ENCODE data around the gene DBH.

The DBH gene

DNA sequence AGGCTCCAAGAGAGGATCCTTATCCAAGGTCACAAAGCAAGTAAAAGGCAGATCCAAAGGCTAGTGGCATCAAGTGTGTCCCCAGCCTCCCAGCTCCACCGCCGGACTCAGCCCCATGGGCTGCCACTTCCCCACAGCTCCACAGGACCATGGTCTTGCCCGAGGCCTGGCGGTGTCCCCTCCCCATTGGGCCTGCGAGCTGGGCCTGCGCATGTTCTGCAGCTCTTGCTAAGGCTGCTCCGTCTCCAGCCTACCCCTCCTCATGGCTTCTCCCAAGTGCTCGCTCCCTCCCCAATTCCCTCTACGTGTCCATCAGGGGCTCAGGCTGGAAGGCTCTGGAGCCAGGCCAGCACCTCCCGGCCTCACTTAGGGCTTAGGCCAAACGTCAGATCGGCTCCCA is 29.4 kb downstream of the DBH start:
- DNase-seq, result no peak
- POLR2A ChIA-PET, result no interaction called here
- H3K4me3 ChIP-seq (ENCODE audit: control insufficient read depth in 1 of 7, extremely low read depth in 1 of 7, insufficient read depth in 4 of 7, low read depth in 2 of 7, low read length in 6 of 7), result no peak overlapping the region
- 97% methylated on average over 10 of the region's 12 CpGs for WGBS (ENCODE audit: insufficient coverage)
- CTCF ChIA-PET, result interaction anchor here (1.1 kb wide), 1 partner anchor 10 kb away, joined by 3 read pairs; no protein-coding TSS in a partner anchor
- H3K27ac ChIP-seq (ENCODE audit: insufficient read depth in 1 of 2, low read depth in 1 of 2, low read length in 2 of 2, poor library complexity in 1 of 2, severe bottlenecking in 2 of 2), result no peak overlapping the region
- H3K36me3 ChIP-seq (ENCODE audit: control insufficient read depth in 4 of 4, insufficient read depth in 4 of 4, low read length in 3 of 4), result no peaks in the 10 kb centered on the region
- H3K9me3 ChIP-seq (ENCODE audit: control extremely low read depth in 1 of 5, control insufficient read depth in 4 of 5, insufficient read depth in 2 of 5, low read depth in 1 of 5, low read length in 4 of 5), result no peaks in the 10 kb centered on the region
- peaks cover 0 to 5% (median 2%) of the 10 kb centered on the region in 5 experiments for H3K27me3 ChIP-seq (replicated peaks in 2 of 5; ENCODE audit: control insufficient read depth in 4 of 5, insufficient read depth in 5 of 5, low read length in 4 of 5)
- no peaks in the 10 kb centered on the region for H3K4me1 ChIP-seq (ENCODE audit: control extremely low read depth in 1 of 4, control insufficient read depth in 4 of 4, insufficient read depth in 4 of 4, low read length in 3 of 4)

DNA sequence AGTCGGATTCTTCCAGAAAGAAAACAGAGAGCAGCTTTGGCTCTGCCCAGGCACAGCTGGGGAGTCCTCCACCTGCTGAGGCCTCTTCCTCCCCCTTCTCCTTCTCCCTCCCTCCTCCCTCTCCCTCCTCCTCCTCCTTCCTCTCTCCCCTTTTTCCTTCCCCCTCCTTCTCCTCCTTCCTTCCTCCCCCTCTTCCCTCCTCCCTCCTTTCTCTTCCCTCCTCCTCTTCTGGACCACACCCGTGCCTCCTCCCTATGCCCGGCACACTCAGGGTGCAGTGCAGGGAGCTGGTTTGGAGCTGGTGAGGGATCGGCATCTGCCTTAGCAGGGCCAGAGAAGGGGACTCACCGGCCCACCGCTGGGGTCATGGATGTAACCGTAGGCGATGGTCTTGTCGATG is 30.2 kb downstream of the DBH start:
- WGBS (ENCODE audit: insufficient coverage), result 95% methylated on average over 7 of the region's 9 CpGs
- Histone ChIP-seq H3K4me3 (ENCODE audit: control insufficient read depth in 1 of 7, extremely low read depth in 1 of 7, insufficient read depth in 4 of 7, low read depth in 2 of 7, low read length in 6 of 7) (no peak overlapping the region), H3K27me3 (replicated peaks in 2 of 5; ENCODE audit: control insufficient read depth in 4 of 5, insufficient read depth in 5 of 5, low read length in 4 of 5) (peaks cover 0 to 5% (median 0%) of the 10 kb centered on the region in 5 experiments), H3K36me3 (ENCODE audit: control insufficient read depth in 4 of 4, insufficient read depth in 4 of 4, low read length in 3 of 4) (no peaks in the 10 kb centered on the region), H3K4me1 (ENCODE audit: control extremely low read depth in 1 of 4, control insufficient read depth in 4 of 4, insufficient read depth in 4 of 4, low read length in 3 of 4) (no peaks in the 10 kb centered on the region), H3K27ac (ENCODE audit: insufficient read depth in 1 of 2, low read depth in 1 of 2, low read length in 2 of 2, poor library complexity in 1 of 2, severe bottlenecking in 2 of 2) (no peak overlapping the region), H3K9me3 (ENCODE audit: control extremely low read depth in 1 of 5, control insufficient read depth in 4 of 5, insufficient read depth in 2 of 5, low read depth in 1 of 5, low read length in 4 of 5) (no peaks in the 10 kb centered on the region)
- CTCF ChIA-PET, result no interaction called here
- no peak for DNase-seq
- POLR2A ChIA-PET, result no interaction called here

DNA sequence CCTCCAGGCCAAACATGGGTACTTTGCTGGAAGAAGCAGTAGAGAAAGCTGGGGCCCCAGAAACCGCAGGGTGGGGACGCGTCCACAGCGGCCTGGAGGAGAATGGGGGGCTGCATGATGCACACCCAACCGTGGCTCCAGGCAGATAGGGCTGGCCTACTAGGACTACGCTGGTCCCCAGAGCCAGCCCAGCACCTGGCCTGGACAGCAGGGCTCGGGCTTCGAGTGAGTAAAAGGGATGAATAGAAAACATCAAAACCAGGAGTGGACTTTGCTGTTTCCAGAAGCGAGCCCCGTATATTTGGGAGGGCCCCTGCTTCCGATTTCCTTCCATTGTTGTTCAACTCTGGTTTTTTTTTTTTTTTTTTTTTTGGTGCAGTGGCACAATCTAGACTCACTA is 30.7 kb downstream of the DBH start:
- DNase-seq, result no peak
- H3K27ac ChIP-seq (ENCODE audit: insufficient read depth in 1 of 2, low read depth in 1 of 2, low read length in 2 of 2, poor library complexity in 1 of 2, severe bottlenecking in 2 of 2), result no peak overlapping the region
- ChIA-PET POLR2A (no interaction called here), CTCF (no interaction called here)
- no peak overlapping the region for H3K4me3 ChIP-seq (ENCODE audit: control insufficient read depth in 1 of 7, extremely low read depth in 1 of 7, insufficient read depth in 4 of 7, low read depth in 2 of 7, low read length in 6 of 7)
- peaks cover 0 to 5% (median 0%) of the 10 kb centered on the region in 5 experiments for H3K27me3 ChIP-seq (replicated peaks in 2 of 5; ENCODE audit: control insufficient read depth in 4 of 5, insufficient read depth in 5 of 5, low read length in 4 of 5)
- H3K36me3 ChIP-seq (ENCODE audit: control insufficient read depth in 4 of 4, insufficient read depth in 4 of 4, low read length in 3 of 4), result no peaks in the 10 kb centered on the region
- H3K4me1 ChIP-seq (ENCODE audit: control extremely low read depth in 1 of 4, control insufficient read depth in 4 of 4, insufficient read depth in 4 of 4, low read length in 3 of 4), result no peaks in the 10 kb centered on the region
- no peaks in the 10 kb centered on the region for H3K9me3 ChIP-seq (ENCODE audit: control extremely low read depth in 1 of 5, control insufficient read depth in 4 of 5, insufficient read depth in 2 of 5, low read depth in 1 of 5, low read length in 4 of 5)
- 88% methylated on average over 11 of the region's 11 CpGs for WGBS (ENCODE audit: insufficient coverage)

DNA sequence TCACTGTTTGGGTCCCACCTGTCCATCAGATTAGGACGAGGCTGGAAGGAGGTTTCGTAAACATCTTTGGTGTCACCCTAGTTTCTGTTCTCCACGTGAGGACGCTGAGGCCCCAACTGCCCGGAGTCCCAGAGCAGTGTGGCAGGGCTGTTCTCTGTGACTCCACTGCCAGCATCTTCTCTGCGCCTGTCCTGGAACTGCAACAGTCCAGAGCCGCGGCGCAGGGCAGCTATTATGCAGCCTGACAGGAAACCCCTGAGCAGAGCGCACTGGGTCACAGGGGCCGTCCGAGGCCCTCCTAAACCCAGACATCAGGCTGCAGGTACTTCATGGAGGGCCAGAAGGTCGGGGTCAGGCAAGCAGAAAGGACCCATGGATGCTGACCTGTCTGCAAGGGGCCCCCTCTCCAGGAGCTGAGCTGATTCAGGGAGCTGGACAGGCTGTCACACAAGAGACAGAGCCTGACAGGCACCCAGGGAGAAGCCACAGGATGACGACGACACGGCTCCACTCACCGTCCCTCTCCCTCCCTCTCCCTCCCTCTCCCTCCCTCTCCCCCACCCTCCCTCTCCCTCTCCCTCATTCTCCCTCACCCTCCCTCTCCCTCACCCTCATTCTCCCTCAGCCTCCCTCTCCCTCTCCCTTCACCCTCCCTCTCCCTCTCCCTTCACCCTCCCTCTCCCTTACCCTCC is 31.7 kb downstream of the DBH start:
- H3K9me3 ChIP-seq (ENCODE audit: control extremely low read depth in 1 of 5, control insufficient read depth in 4 of 5, insufficient read depth in 2 of 5, low read depth in 1 of 5, low read length in 4 of 5), result no peaks in the 10 kb centered on the region
- POLR2A ChIA-PET, result no interaction called here
- no peak overlapping the region for H3K4me3 ChIP-seq (ENCODE audit: control insufficient read depth in 1 of 7, extremely low read depth in 1 of 7, insufficient read depth in 4 of 7, low read depth in 2 of 7, low read length in 6 of 7)
- WGBS (ENCODE audit: insufficient coverage), result 85% methylated on average over 13 of the region's 17 CpGs
- CTCF ChIA-PET, result no interaction called here
- H3K4me1 ChIP-seq (ENCODE audit: control extremely low read depth in 1 of 4, control insufficient read depth in 4 of 4, insufficient read depth in 4 of 4, low read length in 3 of 4), result no peaks in the 10 kb centered on the region
- no peak for DNase-seq
- H3K27ac ChIP-seq (ENCODE audit: insufficient read depth in 1 of 2, low read depth in 1 of 2, low read length in 2 of 2, poor library complexity in 1 of 2, severe bottlenecking in 2 of 2), result no peak overlapping the region
- H3K36me3 ChIP-seq (ENCODE audit: control insufficient read depth in 4 of 4, insufficient read depth in 4 of 4, low read length in 3 of 4), result no peaks in the 10 kb centered on the region
- H3K27me3 ChIP-seq (replicated peaks in 2 of 5; ENCODE audit: control insufficient read depth in 4 of 5, insufficient read depth in 5 of 5, low read length in 4 of 5), result peaks cover 0 to 2% (median 0%) of the 10 kb centered on the region in 5 experiments

DNA sequence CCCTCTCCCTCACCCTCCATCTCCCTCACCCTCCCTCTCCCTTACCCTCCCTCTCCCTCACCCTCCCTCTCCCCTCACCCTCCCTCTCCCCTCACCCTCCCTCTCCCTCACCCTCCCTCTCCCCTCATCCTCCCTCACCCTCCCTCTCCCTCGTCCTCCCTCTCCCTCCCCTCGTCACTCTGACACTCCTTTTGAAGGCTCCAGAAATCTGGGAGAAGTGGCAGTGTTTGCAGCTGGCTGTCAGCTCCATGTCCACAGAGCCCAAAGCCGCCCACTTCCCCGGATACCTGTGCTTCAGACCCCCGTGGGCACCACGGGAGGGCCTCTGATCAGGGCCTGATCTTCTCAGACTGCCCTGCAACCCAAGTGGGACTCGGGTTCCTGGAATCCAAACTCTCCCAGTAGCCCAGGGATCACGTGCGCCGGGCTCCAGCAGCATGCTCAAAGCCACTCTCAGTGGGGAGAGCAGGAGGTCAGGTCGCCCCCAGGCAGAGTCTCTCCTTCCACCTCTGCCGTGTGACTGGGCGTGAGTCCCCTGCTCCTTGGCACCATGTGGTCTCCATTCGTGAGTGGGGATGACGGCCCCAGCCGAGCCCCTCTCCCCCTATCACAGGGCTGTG is 33.1 kb downstream of the DBH start:
- Histone ChIP-seq H3K4me3 (ENCODE audit: control insufficient read depth in 1 of 7, extremely low read depth in 1 of 7, insufficient read depth in 4 of 7, low read depth in 2 of 7, low read length in 6 of 7) (no peak overlapping the region), H3K36me3 (ENCODE audit: control insufficient read depth in 4 of 4, insufficient read depth in 4 of 4, low read length in 3 of 4) (no peaks in the 10 kb centered on the region), H3K4me1 (ENCODE audit: control extremely low read depth in 1 of 4, control insufficient read depth in 4 of 4, insufficient read depth in 4 of 4, low read length in 3 of 4) (no peaks in the 10 kb centered on the region), H3K9me3 (ENCODE audit: control extremely low read depth in 1 of 5, control insufficient read depth in 4 of 5, insufficient read depth in 2 of 5, low read depth in 1 of 5, low read length in 4 of 5) (no peaks in the 10 kb centered on the region), H3K27ac (ENCODE audit: insufficient read depth in 1 of 2, low read depth in 1 of 2, low read length in 2 of 2, poor library complexity in 1 of 2, severe bottlenecking in 2 of 2) (no peak overlapping the region), H3K27me3 (replicated peaks in 2 of 5; ENCODE audit: control insufficient read depth in 4 of 5, insufficient read depth in 5 of 5, low read length in 4 of 5) (peaks cover 0 to 2% (median 0%) of the 10 kb centered on the region in 5 experiments)
- DNase-seq, result no peak
- 93% methylated on average over 11 of the region's 16 CpGs for WGBS (ENCODE audit: insufficient coverage)
- ChIA-PET CTCF (no interaction called here), POLR2A (no interaction called here)

DNA sequence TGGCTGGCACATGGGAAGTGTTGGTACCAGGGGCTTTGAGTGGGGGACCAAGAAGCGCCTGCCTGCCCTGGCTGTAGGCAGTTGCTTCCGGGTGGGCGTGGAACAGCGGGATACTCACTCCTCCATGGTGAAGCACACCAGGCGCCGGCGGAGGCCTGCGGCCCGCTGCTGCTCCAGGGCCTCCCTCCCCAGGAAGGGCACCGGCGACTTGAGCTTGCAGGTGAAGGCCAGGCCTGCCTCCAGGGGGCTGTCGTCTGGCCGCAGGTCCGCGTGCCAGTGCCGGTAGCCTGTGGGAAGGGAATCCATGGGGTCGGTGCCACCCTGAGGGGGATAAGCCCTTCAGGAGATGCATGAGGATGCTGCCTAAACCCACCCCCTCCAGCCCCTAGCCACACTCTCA is 34.3 kb downstream of the DBH start:
- no peak overlapping the region for H3K4me3 ChIP-seq (ENCODE audit: control insufficient read depth in 1 of 7, extremely low read depth in 1 of 7, insufficient read depth in 4 of 7, low read depth in 2 of 7, low read length in 6 of 7)
- ChIA-PET CTCF (no interaction called here), POLR2A (no interaction called here)
- H3K27ac ChIP-seq (ENCODE audit: insufficient read depth in 1 of 2, low read depth in 1 of 2, low read length in 2 of 2, poor library complexity in 1 of 2, severe bottlenecking in 2 of 2), result no peak overlapping the region
- no peaks in the 10 kb centered on the region for H3K36me3 ChIP-seq (ENCODE audit: control insufficient read depth in 4 of 4, insufficient read depth in 4 of 4, low read length in 3 of 4)
- no peaks in the 10 kb centered on the region for H3K4me1 ChIP-seq (ENCODE audit: control extremely low read depth in 1 of 4, control insufficient read depth in 4 of 4, insufficient read depth in 4 of 4, low read length in 3 of 4)
- no peaks in the 10 kb centered on the region for H3K9me3 ChIP-seq (ENCODE audit: control extremely low read depth in 1 of 5, control insufficient read depth in 4 of 5, insufficient read depth in 2 of 5, low read depth in 1 of 5, low read length in 4 of 5)
- WGBS (ENCODE audit: insufficient coverage), result 98% methylated on average over 8 of the region's 17 CpGs
- peaks cover 0 to 2% (median 0%) of the 10 kb centered on the region in 5 experiments for H3K27me3 ChIP-seq (replicated peaks in 2 of 5; ENCODE audit: control insufficient read depth in 4 of 5, insufficient read depth in 5 of 5, low read length in 4 of 5)
- no peak for DNase-seq

DNA sequence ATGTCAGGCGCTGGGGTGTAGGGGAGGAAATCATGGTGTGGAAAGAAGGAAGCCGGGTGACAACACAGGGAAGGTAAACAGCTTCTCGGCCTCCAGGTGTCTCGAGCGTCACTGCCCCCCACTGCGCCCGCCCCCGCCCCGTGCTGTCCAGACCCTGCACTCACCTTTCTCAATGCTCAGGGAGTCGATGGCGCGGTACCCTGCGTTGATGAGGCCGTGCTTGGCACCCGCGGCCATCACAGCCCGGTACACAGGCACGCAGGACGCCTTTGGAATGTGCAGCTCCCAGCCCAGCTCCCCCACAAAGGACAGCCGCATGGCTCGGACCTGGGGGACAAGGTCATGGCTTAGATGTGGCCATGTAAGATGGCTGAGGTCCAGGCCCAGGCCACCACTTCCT is 35.2 kb downstream of the DBH start:
- Histone ChIP-seq H3K4me1 (ENCODE audit: control extremely low read depth in 1 of 4, control insufficient read depth in 4 of 4, insufficient read depth in 4 of 4, low read length in 3 of 4) (no peaks in the 10 kb centered on the region), H3K9me3 (ENCODE audit: control extremely low read depth in 1 of 5, control insufficient read depth in 4 of 5, insufficient read depth in 2 of 5, low read depth in 1 of 5, low read length in 4 of 5) (no peaks in the 10 kb centered on the region), H3K36me3 (ENCODE audit: control insufficient read depth in 4 of 4, insufficient read depth in 4 of 4, low read length in 3 of 4) (no peaks in the 10 kb centered on the region), H3K27me3 (replicated peaks in 2 of 5; ENCODE audit: control insufficient read depth in 4 of 5, insufficient read depth in 5 of 5, low read length in 4 of 5) (peaks cover 0 to 2% (median 0%) of the 10 kb centered on the region in 5 experiments), H3K4me3 (ENCODE audit: control insufficient read depth in 1 of 7, extremely low read depth in 1 of 7, insufficient read depth in 4 of 7, low read depth in 2 of 7, low read length in 6 of 7) (no peak overlapping the region), H3K27ac (ENCODE audit: insufficient read depth in 1 of 2, low read depth in 1 of 2, low read length in 2 of 2, poor library complexity in 1 of 2, severe bottlenecking in 2 of 2) (no peak overlapping the region)
- 92% methylated on average over 15 of the region's 21 CpGs for WGBS (ENCODE audit: insufficient coverage)
- DNase-seq, result no peak
- ChIA-PET CTCF (no interaction called here), POLR2A (no interaction called here)

Measured in common myeloid progenitor, CD34-positive (primary cell).